ENCODE results near the gene RB1.

RB1 gene

GRCh38 chr13:48505597-48506091 lies 202.1 kb downstream of the RB1 start:
- H3K36me3 ChIP-seq (replicated peaks; ENCODE audit: low read depth, low read length): peaks cover 22% of the 10 kb centered on the region
- no peaks in the 10 kb centered on the region for H3K27me3 ChIP-seq (ENCODE audit: low read depth, low read length)
- no peaks in the 10 kb centered on the region for H3K79me2 ChIP-seq (ENCODE audit: low read length)
- peak overlapping the region; percentile 59 for H3K9ac ChIP-seq (ENCODE audit: low read length)
- H3K4me3 ChIP-seq (ENCODE audit: low read length): peak overlapping the region; percentile 56
- no peaks in the 10 kb centered on the region for H3K9me3 ChIP-seq (ENCODE audit: insufficient read depth, low read length)
- no peak for TF ChIP-seq CTCF (IDR thresholded peaks at IDR 0.05; ENCODE audit: low read depth, low read length)
- no peak for TF ChIP-seq EZH2phosphoT487 (IDR thresholded peaks at IDR 0.05; ENCODE audit: low read depth)
- peak overlapping the region; percentile 78 for H3K4me2 ChIP-seq (ENCODE audit: low read length)
- peaks cover 84% of the 10 kb centered on the region for H3K4me1 ChIP-seq (ENCODE audit: low read length)
- peak overlapping the region; percentile 93 for H3K27ac ChIP-seq (ENCODE audit: low read length)
- no peaks in the 10 kb centered on the region for H4K20me1 ChIP-seq (ENCODE audit: insufficient read depth, low read length)
- 0 out of 2 replicates have a peak overlapping the region, but pooled peaks have one; percentile 11 for H2AFZ ChIP-seq (ENCODE audit: low read depth, low read length)

GRCh38 chr13:48506092-48506701 lies 202.6 kb downstream of the RB1 start:
- H2AFZ ChIP-seq (ENCODE audit: low read depth, low read length): no peak overlapping the region
- H3K79me2 ChIP-seq (ENCODE audit: low read length): no peaks in the 10 kb centered on the region
- H3K9ac ChIP-seq (ENCODE audit: low read length): peak overlapping the region; percentile 59
- peak overlapping the region; percentile 56 for H3K4me3 ChIP-seq (ENCODE audit: low read length)
- H4K20me1 ChIP-seq (ENCODE audit: insufficient read depth, low read length): no peaks in the 10 kb centered on the region
- TF ChIP-seq EZH2phosphoT487 (IDR thresholded peaks at IDR 0.05; ENCODE audit: low read depth): no peak
- TF ChIP-seq CTCF (IDR thresholded peaks at IDR 0.05; ENCODE audit: low read depth, low read length): no peak
- H3K27me3 ChIP-seq (ENCODE audit: low read depth, low read length): no peaks in the 10 kb centered on the region
- peaks cover 78% of the 10 kb centered on the region for H3K4me1 ChIP-seq (ENCODE audit: low read length)
- H3K27ac ChIP-seq (ENCODE audit: low read length): peak overlapping the region; percentile 93
- peaks cover 23% of the 10 kb centered on the region for H3K36me3 ChIP-seq (replicated peaks; ENCODE audit: low read depth, low read length)
- no peaks in the 10 kb centered on the region for H3K9me3 ChIP-seq (ENCODE audit: insufficient read depth, low read length)
- H3K4me2 ChIP-seq (ENCODE audit: low read length): peak overlapping the region; percentile 78

GRCh38 chr13:48507021-48507420 lies 203.5 kb downstream of the RB1 start:
- Histone ChIP-seq H3K9me3 (ENCODE audit: insufficient read depth, low read length) (no peaks in the 10 kb centered on the region), H3K27ac (ENCODE audit: low read length) (peak overlapping the region; percentile 93), H2AFZ (ENCODE audit: low read depth, low read length) (no peak overlapping the region), H3K9ac (ENCODE audit: low read length) (peak overlapping the region; percentile 59), H3K4me1 (ENCODE audit: low read length) (peaks cover 70% of the 10 kb centered on the region), H3K27me3 (ENCODE audit: low read depth, low read length) (no peaks in the 10 kb centered on the region), H3K4me3 (ENCODE audit: low read length) (peak overlapping the region; percentile 56; the same call in 1 of the 2 replicates), H3K4me2 (ENCODE audit: low read length) (peak overlapping the region; percentile 78), H3K79me2 (ENCODE audit: low read length) (no peaks in the 10 kb centered on the region), H3K36me3 (replicated peaks; ENCODE audit: low read depth, low read length) (peaks cover 32% of the 10 kb centered on the region), H4K20me1 (ENCODE audit: insufficient read depth, low read length) (no peaks in the 10 kb centered on the region)
- TF ChIP-seq CTCF (IDR thresholded peaks at IDR 0.05; ENCODE audit: low read depth, low read length) (no peak), EZH2phosphoT487 (IDR thresholded peaks at IDR 0.05; ENCODE audit: low read depth) (no peak)

- H3K27me3 ChIP-seq (ENCODE audit: low read depth, low read length): no peaks in the 10 kb centered on the region
- H4K20me1 ChIP-seq (ENCODE audit: insufficient read depth, low read length): no peaks in the 10 kb centered on the region
- H3K9ac ChIP-seq (ENCODE audit: low read length): no peak overlapping the region
- no peaks in the 10 kb centered on the region for H3K79me2 ChIP-seq (ENCODE audit: low read length)
- H3K9me3 ChIP-seq (ENCODE audit: insufficient read depth, low read length): no peaks in the 10 kb centered on the region
- no peak overlapping the region for H3K27ac ChIP-seq (ENCODE audit: low read length)
- H3K4me2 ChIP-seq (ENCODE audit: low read length): no peak overlapping the region
- TF ChIP-seq CTCF (IDR thresholded peaks at IDR 0.05; ENCODE audit: low read depth, low read length): no peak
- no peak for TF ChIP-seq EZH2phosphoT487 (IDR thresholded peaks at IDR 0.05; ENCODE audit: low read depth)
- peaks cover 35% of the 10 kb centered on the region for H3K36me3 ChIP-seq (replicated peaks; ENCODE audit: low read depth, low read length)
- H3K4me1 ChIP-seq (ENCODE audit: low read length): peaks cover 60% of the 10 kb centered on the region
- no peak overlapping the region for H2AFZ ChIP-seq (ENCODE audit: low read depth, low read length)
- no peak overlapping the region for H3K4me3 ChIP-seq (ENCODE audit: low read length)
Observed at GRCh38 chr13:48508011-48508410, 204.5 kb downstream of the RB1 start.
